T-helper 1 cell treated with Interleukin-12 subunit alpha and Interleukin-12 subunit beta and Interleukin-4 antibody, amounts not matched to agents 30 ng/mL and 1 ng/mL, for 36 hours (primary cell): Measurements from ENCODE around the gene AFTPH. TPM values are rescaled to one million over a fixed set of nuclear protein-coding genes. Genes with fewer than 3 reads are reported as not detected.

ENCODE experiments used
- intact Hi-C: fragments of 100-400 bp; cut with micrococcal nuclease; formaldehyde crosslinking; loops from one replicate; pipeline ENCODE4 v1.15.1; 2024
- total RNA-seq: library from RNA; stranded (reverse); gene quantifications from 2 replicates; pipeline ENCODE4 v1.2.3, GENCODE V29; 2022

Gene AFTPH
- total RNA-seq, 1 donor from 2014 or later: 39.0 TPM

- intact Hi-C loops: no loop called here
Measured at GRCh38 chr2:64581777-64582539, 57.8 kb downstream of the AFTPH start.

DNA sequence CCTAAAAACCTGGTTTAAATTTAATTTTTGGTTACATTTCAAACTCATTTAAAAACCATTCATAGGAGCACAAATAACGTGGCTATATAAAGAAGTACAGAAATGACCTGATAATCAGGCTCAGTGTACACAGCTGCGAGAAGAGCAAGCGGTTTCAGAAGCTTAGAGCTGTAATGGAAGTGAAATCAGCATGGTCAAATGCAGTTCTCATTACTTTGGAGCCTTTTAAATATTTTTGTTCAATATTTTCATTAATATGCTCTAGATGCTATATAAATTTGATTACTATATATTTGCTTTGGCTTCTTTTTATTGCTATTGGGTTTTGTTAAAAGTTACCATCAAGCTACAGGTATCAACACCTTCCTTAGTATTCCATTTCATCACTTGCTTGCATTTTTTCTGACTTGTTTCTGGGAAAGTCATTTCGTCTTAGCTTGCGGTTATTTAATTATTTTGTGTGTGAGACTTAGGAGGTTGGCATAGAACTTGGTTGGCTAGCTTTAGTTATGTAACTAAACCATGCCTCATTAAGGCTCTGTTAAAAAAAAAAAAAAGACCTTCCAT is 58.7 kb downstream of the AFTPH start:
- intact Hi-C loops: no loop called here

DNA sequence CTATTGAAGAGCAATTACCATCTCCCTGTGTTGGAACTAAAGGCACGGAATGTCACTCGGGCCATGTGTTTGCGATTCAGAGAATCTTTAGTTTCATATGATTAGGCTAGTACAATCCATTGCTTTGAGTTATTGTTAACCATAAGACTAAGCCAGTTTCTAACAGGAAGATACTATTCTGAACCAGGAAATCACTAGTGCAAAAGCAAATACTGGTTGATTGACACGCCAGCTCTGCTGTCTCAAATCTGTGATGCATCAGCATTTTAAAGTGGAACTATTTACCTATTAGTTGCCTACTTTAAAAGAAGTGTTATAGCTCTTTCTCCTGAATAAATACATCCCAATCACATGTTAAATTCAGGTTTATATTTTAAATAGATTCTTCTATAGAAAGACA is 61.9 kb downstream of the AFTPH start:
- intact Hi-C loops: no loop called here

- intact Hi-C loops: loop anchor here (1.0 kb wide), 7 partner anchors 20 to 286 kb away; partner anchors contain the start of gene AFTPH
Measured at GRCh38 chr2:64586883-64587481, 62.9 kb downstream of the AFTPH start.

GRCh38 chr2:64587561-64587960 is 63.4 kb downstream of the AFTPH start:
- intact Hi-C loops: loop anchor here (1.0 kb wide), 7 partner anchors 20 to 286 kb away; partner anchors contain the start of gene AFTPH

GRCh38 chr2:64591188-64591587 is 67.1 kb downstream of the AFTPH start:
- intact Hi-C loops: no loop called here

GRCh38 chr2:64593035-64593655 is 69.0 kb downstream of the AFTPH start:
- intact Hi-C loops: no loop called here

- intact Hi-C loops: no loop called here
Measured at GRCh38 chr2:64594226-64594989, 70.3 kb downstream of the AFTPH start.

DNA sequence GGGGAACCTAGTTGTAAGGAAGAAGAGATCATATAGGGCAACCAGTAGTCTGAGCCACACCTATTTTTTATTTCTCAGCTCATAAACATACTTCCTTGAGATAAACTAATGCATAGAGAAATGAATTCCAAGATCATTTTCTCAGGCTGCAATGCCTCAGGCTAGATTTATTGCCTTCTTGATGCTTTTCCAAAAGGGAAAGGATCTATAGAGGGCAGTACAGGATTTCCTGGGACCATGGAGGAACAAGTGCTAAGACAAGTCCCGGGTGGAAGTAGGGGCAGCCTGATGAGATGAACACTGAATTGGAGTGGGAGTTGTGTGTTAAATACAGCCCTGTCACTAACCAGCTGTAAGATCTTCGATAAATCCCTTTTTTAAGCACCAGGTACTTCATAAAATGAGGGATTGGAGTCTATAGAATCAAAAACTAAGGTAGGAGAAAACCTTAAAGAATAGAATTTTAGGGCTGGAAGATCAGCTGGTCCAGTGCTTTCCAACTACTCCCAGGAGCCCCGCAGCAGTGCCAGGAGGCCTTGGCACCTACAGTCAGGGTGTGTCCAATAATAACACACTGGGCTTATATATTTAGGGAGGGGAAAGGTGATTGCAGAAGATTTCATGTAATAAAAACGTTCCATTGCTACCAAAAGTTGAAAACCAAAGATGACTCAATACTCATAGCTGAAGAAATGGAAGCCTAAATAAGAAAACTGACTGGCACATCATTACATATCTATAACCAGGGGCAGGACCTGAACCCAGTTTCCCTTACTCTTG is 71.5 kb downstream of the AFTPH start:
- intact Hi-C loops: no loop called here

- intact Hi-C loops: no loop called here
Measured at GRCh38 chr2:64598226-64598625, 74.1 kb downstream of the AFTPH start.

DNA sequence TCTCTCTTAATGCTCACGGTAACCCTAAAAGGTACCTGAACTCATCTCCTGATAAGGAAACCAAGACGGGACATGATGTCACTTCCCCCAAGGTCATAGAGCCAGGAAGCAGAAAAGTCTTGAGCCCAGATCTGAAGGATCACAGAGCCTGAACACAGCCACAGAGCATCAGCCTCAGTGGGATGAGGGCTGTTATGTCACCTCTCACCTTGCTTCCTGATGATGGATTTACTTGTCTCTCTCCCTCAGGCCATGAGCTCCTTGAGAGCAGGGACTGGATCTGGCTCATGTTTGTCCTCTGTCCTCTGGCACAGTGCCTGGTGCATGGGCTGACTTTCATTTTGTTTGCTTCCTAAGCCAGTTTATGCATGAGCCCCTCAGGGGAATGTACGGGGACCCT is 75.3 kb downstream of the AFTPH start:
- intact Hi-C loops: no loop called here

DNA sequence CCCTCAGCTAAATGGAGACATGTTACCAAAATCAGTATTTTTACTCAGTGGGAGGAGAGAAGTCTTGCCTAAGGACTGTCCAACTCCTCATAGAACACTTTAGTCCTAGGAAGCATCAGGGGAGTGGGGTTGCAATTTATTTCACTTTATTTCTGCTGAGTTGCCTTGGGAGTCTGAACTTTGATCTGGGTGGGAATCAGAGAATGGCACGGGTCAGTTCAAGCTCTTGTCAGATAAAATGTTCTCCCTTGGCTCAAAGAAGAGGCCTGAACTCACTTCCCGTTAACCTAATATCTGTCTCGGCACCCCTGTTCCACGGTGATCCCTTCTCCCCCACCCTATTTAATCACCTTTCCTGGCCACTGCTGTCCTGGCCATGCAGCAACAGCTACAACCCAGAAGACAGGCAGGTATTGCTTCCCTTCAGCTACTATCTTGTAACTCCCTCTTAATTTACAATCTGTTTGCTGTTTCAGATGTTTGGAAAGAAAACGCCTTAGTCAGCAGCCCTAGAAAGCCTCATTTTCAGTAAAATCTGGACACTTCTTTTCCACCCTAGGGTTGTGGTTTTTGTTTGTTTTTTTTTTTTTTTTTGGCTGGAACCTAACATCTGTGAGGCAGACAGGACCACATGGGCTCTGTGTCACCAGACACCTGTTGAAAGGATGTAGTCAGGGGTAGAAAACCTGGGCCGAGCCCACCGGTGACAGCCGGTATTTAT is 77.1 kb downstream of the AFTPH start:
- intact Hi-C loops: no loop called here

GRCh38 chr2:64601785-64602391 is 77.8 kb downstream of the AFTPH start:
- intact Hi-C loops: no loop called here

- intact Hi-C loops: no loop called here
Measured at GRCh38 chr2:64602436-64602835, 78.3 kb downstream of the AFTPH start.

DNA sequence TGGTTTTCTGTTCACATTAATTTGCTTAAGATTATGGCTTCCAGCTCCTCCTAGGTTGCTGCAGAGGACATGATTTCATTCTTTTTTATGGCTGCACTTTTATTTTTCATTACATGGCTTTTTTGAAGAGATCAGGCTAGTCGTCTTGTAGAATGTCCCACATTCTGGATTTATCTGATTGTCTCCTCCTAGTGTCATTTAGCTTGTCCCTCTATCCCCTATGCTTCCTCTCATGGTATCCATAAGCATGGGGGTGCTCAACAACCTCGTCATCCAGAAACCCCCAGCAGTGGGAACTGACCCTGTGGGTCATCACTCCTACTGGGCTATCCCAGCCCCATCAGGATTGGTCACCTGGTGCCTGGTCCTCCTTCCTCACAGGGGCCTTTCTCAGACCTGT is 80.0 kb downstream of the AFTPH start:
- intact Hi-C loops: no loop called here

DNA sequence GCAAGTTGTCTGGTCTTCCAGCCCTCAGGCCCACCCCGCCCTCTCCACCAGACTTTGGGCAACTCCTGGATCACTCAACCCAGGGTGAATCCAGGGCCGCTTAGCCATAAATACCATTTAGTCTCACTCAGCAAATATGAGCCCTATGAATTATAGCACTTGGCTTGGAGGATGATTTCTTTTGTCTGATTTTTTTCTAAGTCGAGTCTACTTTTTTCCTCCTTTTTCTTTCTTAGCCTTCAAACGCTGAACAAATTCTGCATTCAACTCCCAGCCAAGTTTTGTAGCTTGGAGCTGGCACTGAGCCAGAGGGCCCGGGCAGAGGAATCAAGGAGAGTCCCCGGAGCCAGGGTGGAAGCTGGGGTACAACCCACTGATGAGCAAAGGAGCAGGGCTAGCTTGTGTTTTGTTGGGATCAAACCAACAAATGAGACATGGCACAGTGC is 80.9 kb downstream of the AFTPH start:
- intact Hi-C loops: loop anchor here (5.0 kb wide), 3 partner anchors 92 to 452 kb away; partner anchors contain the start of genes CEP68 and SLC1A4

DNA sequence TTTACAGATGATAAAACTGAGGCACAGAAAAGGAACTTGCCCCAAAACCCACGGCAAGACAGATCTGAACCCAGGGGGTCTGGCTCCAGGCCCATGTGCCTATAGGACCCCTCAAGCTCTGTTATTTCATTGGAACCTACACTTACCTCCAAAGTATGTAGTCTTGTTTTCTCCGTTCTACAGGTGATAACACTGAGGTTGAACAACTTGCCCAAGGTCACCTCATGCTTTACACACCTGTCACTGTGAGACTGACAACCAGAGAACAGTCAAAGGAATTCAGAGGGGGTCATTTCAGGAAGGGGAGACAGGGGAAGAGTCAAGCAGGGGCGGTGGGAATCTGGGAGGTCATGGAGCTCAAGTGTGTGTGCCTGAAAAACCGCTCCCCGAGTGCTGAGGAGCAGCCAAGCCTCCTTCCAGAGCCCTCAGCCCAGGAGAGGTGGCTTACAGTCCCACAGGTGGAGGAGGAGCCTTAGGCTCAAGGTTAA is 81.9 kb downstream of the AFTPH start:
- intact Hi-C loops: loop anchor here (5.0 kb wide), 3 partner anchors 91 to 451 kb away; partner anchors contain the start of genes CEP68 and SLC1A4

DNA sequence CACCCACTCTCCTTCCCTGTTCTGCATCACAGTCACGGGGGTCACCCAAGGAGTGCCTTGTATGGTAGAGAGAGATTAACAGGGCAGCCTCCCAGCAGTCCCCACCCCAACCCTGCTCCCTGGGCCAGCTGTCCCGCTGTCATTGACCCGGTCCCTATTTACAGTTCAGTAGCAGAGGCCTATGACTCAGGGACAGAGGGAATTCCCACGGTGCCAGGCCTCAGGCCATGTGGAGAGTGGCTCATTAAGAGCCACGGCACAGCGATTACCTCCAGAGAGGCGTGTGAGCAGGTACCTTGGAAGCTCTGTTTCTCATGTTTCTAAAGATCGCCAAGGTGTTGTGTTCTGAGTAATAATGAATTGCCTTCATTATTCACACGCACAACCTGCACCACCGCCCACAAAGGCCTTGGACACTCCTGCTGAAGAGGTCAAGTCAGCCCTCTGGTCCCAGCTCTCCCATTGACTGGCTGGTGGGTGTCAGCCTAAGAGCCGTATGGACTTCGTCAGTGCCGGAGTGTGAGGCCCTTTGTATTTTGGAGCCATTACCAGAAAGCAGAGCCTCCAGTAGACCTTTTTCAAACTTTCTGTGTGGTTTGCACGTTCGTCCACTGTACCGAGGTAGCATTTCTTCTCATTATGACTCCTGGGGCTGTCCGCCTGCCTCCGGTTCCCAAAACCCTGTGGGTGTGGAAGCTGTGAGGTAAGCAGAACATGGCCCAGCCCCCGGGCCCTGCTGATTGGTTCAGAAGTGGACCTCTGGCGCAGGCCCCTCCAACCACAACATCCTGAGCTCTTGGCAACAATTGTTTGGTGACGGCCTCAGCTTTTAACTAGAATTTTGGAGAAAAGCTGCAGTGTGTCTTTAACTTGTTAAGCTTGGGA is 82.6 kb downstream of the AFTPH start:
- intact Hi-C loops: loop anchor here (1.0 to 5.0 kb wide), 15 partner anchors 19 to 524 kb away; partner anchors contain the start of genes AFTPH, CEP68, RAB1A and SERTAD2
